Measurements from ENCODE around the gene COL28A1.
"Not testable (repeated sequence)": the region's sequence is repeated elsewhere in the genome, so short reads cannot be mapped to it uniquely, and the experiment has no call there.

The COL28A1 gene

GRCh38 chr7:7408001-7408770, 127.5 kb downstream of the COL28A1 start:
- DNase-seq = no peak

GRCh38 chr7:7405461-7405860, 130.2 kb downstream of the COL28A1 start:
- DNase-seq = no peak

- no peak for DNase-seq
These were observed 136.0 kb downstream of the COL28A1 start for GRCh38 chr7:7399707-7400106.

- DNase-seq = no peak
These were observed 139.9 kb downstream of the COL28A1 start for GRCh38 chr7:7395785-7396184.

GRCh38 chr7:7388164-7388563, 147.5 kb downstream of the COL28A1 start:
- not testable (repeated sequence) for DNase-seq

GRCh38 chr7:7385421-7385820, 150.3 kb downstream of the COL28A1 start:
- DNase-seq = no peak

- DNase-seq = no peak
These were observed 151.4 kb downstream of the COL28A1 start for GRCh38 chr7:7384228-7384627.

GRCh38 chr7:7375538-7375937, 160.1 kb downstream of the COL28A1 start:
- DNase-seq = no peak

- no peak for DNase-seq
These were observed 165.6 kb downstream of the COL28A1 start for GRCh38 chr7:7370076-7370475.

GRCh38 chr7:7369134-7369533, 166.5 kb downstream of the COL28A1 start:
- no peak for DNase-seq

GRCh38 chr7:7354674-7355073, 181.0 kb downstream of the COL28A1 start:
- peak; percentile 86 for DNase-seq

- peak; percentile 58 for DNase-seq
These were observed 182.8 kb downstream of the COL28A1 start for GRCh38 chr7:7352845-7353244.

GRCh38 chr7:7351832-7352231, 183.8 kb downstream of the COL28A1 start:
- DNase-seq = no peak

- DNase-seq = no peak
These were observed 184.5 kb downstream of the COL28A1 start for GRCh38 chr7:7351156-7351555.

- no peak for DNase-seq
These were observed 186.5 kb downstream of the COL28A1 start for GRCh38 chr7:7349156-7349555.

- no peak for DNase-seq
These were observed 188.6 kb downstream of the COL28A1 start for GRCh38 chr7:7347045-7347444.

GRCh38 chr7:7344583-7344982, 191.1 kb downstream of the COL28A1 start:
- no peak for DNase-seq

GRCh38 chr7:7335909-7336308, 199.8 kb downstream of the COL28A1 start:
- DNase-seq = no peak

GRCh38 chr7:7335215-7335614, 200.5 kb downstream of the COL28A1 start:
- DNase-seq = no peak

- DNase-seq = no peak
These were observed 202.1 kb downstream of the COL28A1 start for GRCh38 chr7:7333610-7334009.

GRCh38 chr7:7331523-7331922, 204.2 kb downstream of the COL28A1 start:
- DNase-seq = no peak

GRCh38 chr7:7330997-7331396, 204.7 kb downstream of the COL28A1 start:
- no peak for DNase-seq

- no peak for DNase-seq
These were observed 206.3 kb downstream of the COL28A1 start for GRCh38 chr7:7329326-7329725.

- no peak for DNase-seq
These were observed 208.2 kb downstream of the COL28A1 start for GRCh38 chr7:7327423-7327822.

GRCh38 chr7:7324698-7325097, 211.0 kb downstream of the COL28A1 start:
- no peak for DNase-seq

Data from islet precursor cell (in vitro differentiated cells).